Astrocyte (in vitro differentiated cells and primary cell): ENCODE data around the gene COL18A1.

Experiments
- EZH2 ChIP-seq: IDR thresholded peaks from 2 replicates; pipeline ENCODE4 v1.6.1; 2012; ENCODE audit warnings: mild to moderate bottlenecking, low read length, inconsistent platforms; ENCODE audit not compliant: insufficient read depth
- TF ChIP-seq, protein P1 (sequence below): IDR thresholded peaks from 2 replicates; pipeline ENCODE4 v1.5.1; 2011; ENCODE audit warnings: low read depth, mild to moderate bottlenecking, inconsistent platforms, low read length, moderate library complexity; ENCODE audit not compliant: insufficient read depth

DNA sequence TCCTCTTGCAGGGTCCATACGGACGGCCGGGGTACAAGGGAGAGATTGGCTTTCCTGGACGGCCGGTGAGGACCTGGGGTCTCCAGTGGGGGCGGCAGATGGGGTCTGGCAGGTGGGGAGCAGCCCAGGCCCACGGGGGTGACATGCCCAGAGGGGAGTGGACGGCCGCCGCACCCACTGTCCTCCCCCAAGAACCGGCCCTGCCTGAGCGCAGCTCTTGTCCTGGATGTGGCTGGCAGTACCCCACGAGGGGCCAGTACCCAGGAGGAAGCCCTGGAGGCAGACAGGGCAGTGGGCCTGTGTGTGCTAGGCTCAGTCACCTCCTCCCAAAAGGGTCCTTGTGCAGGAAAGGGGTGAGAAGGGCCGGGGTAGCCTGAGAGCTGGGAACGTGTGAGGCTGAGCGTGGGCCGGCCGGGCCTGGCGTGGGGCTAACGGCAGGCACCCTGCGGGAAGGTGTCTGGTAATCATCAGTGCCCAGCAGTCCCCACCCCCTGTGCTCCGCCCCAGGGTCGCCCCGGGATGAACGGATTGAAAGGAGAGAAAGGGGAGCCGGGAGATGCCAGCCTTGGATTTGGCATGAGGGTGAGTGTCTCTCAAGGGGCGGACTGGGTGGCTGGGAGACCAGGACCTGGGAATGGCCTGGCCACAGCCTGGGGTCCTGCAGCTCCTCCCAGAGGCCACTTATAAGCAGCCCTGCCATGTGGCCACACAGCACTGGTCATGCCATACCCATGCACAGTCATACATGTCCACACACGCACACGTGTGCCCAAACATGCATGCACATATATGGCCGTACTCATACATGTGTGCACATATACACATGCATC lies 90.1 kb downstream of the COL18A1 start:
- TF ChIP-seq, protein P1, sequence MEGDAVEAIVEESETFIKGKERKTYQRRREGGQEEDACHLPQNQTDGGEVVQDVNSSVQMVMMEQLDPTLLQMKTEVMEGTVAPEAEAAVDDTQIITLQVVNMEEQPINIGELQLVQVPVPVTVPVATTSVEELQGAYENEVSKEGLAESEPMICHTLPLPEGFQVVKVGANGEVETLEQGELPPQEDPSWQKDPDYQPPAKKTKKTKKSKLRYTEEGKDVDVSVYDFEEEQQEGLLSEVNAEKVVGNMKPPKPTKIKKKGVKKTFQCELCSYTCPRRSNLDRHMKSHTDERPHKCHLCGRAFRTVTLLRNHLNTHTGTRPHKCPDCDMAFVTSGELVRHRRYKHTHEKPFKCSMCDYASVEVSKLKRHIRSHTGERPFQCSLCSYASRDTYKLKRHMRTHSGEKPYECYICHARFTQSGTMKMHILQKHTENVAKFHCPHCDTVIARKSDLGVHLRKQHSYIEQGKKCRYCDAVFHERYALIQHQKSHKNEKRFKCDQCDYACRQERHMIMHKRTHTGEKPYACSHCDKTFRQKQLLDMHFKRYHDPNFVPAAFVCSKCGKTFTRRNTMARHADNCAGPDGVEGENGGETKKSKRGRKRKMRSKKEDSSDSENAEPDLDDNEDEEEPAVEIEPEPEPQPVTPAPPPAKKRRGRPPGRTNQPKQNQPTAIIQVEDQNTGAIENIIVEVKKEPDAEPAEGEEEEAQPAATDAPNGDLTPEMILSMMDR = no peak
- TF ChIP-seq EZH2 = no peak
